Cerebellar cortex (tissue), 1 donor: ENCODE measurements around the gene ARF1.

ENCODE experiments used
- DNase-seq: peaks from one replicate; pipeline ENCODE4 v3.0.0-alpha.2; 2015; ENCODE audit warnings: low spot score

ARF1 gene

DNA sequence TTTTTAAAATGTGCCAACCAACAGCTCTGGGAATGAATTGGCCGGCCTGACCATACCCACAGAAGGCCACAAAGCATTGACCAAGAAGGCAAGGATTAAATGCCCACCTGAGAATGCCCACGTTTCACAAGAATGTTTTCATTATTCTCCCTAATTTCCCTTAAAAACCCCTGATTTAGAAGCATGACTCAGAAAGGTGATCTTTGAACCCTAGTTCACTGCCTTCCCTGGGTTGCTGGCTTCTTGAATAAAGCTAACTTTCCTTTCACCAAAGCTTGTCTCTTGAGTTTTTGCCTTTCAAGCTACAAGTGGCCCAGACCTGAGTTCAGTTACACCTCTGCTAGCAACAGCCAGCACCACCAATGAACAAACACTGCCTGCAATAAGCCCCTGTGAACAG, 41.0 kb downstream of the ARF1 start:
- DNase-seq, result no peak

DNA sequence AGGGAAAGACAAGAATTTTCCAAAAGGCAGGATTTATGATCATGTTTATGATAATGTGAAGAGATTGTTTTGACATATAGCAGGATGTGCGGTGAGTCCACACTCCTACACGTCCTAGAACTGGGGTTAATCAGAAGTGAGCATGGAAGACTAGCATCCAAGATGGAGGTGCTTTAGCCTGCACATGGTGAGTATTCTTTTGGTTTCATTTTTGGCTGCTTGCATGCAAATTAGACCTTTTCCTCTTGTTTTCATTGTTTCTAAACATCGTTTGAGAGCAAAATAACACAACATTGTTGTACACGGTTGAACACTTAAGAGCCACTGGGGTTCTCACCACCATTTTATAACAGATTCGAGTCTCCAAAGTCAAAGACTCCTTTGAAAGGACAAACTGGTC, 42.7 kb downstream of the ARF1 start:
- DNase-seq, result no peak

DNA sequence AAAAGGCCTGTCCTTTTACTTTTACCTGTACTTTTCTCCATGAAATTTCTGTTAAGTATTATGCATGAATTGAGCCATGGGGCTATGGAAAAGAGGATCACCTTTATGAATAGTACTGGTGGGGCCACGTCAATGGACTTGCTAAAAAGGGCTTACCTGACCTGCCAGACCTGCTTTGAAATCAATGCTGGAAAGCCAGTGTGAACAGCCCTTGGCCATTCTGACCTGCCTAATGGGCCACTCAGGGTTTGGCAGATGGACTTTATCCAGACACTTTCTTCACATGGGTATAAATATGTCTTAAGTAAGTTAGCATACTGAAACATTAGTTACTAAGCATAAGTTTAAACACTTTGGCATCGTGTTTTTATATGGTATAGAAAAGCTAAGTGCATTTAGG, 49.3 kb downstream of the ARF1 start:
- no peak for DNase-seq

DNA sequence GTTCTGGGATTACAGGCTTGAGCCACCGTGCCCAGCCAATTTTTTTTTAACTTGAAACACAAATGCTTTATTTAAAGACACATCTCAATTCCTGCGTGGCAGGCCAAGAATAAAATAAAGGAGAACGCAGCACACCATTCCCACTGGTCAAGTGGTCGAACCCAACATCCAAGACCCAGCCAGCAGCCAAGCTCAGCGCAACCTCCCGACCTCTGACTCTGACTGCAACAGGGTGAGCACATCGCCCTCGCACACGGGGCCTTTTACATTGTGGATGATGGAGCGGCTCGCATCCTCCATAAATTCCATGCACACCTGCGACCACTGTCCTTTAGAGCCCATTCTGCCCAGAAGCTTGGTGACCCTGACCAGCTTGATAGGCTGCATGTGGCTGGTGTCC, 52.1 kb downstream of the ARF1 start:
- no peak for DNase-seq

DNA sequence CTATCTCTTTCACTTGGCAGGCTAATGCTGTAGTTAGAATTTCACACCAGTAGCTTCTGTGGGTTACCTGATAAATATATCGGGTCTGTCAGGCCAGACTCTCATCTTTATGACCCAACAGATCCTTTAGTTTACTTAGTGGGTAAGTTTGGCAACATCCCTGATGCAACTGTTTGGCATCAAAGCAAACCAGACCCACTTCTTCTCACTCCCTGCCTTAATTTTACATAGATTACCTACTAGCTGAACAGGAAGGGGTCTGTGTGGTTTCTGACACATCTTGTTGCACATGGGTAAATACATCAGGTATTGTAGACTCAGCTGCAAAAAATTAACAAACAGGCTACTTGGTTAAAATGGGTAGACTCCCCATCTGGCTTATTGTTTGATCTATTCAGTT, 54.4 kb downstream of the ARF1 start:
- DNase-seq, result no peak

DNA sequence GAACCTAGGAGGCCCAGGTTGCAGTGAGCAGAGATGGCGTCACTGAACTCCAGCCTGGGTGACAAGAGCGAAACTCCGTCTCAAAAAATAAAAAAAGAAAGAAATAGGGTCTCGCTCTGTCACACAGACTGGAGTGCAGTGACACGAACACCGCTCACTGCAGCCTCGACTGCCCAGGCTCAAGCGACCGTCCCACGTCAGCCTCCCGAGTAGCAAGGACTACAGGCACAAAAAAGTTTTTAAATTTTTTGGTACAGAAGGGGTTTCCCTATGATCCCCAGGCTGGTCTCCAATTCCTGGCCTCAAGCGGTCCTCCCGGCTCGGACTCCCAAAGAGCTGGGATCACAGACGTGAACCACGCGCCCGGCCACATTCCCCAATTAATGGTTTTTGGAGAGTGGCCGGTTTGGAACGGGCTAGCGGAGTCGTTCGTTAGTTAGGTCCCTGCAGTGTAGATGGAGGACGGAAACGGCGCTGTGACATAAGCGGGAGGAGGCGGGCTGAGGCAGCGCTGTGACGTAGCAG, 57.0 kb downstream of the ARF1 start:
- no peak for DNase-seq

DNA sequence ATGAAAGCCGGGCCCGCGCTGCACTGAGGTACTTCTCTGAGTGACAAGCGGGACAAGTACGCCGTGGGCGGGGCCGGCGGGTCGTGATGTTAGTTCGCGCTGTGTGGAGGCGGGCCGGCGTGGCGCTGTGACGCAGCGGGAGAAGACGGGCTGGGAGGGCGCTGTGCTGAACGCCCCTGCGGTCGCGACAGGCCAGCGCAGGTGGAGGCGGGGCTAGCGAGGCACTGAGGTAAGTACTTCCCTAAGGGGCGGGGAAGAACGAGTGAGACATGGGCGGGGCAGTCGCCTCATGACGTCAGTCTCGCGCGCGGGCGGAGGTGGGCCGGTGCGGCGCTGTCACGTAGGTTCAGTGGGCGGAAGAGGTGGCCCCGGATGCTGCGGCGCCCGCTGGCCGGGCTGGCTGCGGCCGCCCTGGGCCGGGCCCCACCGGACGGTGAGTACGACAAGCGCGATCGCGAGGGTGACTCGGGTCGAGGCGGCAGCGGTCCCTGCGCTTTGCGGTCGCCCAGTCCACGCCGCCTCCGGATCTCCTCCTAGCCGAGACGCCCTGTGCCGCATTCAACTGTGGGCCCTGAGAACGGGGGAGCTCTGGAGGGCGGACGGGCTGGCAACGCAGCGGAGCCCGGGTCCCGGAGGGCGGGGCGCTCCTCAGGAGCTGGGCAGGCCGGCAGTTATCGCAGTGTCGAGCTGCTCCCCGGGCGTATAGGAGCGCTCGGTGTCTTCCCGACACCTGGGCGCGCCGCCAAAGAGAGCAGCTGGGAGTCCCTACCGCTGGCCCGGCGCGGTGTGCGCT, 57.6 kb downstream of the ARF1 start, which contains the start of gene GUK1:
Gene GUK1 (plus strand): TSS at position 349 of the 793 bp plus-strand sequence. CDS start 24 bp downstream, at position 373.
- DNase-seq, result peak; percentile 99

DNA sequence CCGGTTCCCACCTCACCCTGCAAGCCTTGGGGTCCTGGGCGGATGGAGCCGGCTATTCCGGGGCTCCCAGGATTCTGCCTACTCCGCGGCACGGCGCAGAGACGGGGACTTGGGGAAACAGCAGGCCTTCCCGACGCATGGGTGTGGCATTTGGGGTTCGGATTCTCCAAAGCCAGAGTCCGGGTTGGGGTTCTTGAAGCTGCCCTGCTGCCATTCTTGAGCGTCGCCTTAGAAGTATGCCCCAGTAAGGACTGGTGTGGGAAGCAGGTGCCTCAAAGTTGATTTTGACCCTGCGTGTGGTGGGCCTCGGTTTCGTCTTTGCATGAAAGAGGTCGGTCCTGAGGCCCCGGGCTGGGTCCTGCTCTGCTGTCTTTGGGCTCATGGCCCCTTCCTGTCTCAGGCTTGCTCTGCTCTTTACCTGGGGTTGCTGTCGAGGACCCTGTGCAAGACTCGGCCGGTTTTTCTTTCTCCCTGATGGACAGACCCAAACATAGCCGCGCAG, 58.3 kb downstream of the ARF1 start:
- no peak for DNase-seq

DNA sequence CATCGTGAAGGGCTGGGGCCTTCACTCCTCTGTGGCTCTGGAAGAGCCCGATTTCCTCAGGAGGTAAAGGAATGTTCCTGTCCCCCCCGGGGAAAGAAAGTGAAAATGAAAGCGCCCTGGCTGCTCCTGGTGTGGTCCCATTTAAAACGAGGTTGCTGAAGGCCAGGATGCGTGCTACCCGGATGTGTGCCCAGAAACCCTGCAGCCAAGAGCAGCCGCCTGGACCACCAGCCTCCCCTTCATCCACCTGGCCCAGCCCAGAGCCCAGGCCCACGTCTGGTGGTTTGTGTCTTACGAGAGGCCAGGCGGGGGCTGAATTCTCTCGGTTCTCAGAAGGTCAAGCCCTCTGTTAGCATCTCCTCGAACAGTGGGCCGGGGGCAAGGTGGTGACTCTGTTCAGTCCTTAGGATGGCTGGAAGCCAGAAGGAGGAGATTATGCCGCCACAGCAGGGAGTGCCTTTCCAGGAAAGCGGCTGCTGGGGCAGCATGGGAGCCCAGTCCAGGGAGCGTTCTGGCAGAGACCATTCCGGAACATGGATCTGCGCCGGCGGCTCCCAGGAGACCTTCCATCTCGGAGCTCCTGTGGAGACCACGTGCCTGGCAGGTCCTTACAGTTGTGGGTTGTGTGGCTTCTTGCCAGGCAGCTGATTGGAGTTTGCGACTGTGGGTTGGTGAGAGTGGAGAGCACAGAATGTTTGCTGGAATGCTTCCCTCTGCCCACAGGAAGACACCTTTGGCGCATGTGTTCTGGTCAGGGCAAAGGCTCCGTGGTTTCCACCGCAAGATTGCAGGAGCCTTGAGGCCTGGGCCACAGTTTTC, 58.9 kb downstream of the ARF1 start:
- no peak for DNase-seq

DNA sequence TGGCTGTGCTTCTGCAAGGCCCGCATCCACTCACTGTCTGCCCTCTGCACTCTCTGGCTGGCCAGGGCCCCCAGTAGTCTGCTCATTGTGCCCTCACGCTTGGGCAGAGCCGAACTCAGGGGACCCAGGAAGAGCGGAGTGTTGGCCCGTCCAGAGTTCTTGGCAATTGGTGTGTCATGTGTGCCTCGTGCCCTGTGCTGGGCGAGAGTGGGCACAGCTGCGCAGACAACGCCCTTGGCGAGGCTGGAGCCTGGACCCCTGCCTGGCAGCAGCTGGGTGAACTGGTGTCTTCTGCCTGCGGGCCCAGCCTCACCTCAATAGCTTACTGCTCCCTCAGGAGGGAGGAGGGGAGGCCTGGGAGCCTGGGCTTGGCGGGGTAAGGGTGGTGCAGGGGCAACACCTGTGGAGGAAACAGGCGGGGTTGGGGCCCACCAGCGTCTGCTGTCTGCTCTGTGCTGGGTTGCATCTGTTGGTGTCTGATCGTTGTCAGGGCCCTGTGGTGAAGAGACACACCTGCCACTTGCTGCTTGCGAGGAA, 59.7 kb downstream of the ARF1 start:
- no peak for DNase-seq

DNA sequence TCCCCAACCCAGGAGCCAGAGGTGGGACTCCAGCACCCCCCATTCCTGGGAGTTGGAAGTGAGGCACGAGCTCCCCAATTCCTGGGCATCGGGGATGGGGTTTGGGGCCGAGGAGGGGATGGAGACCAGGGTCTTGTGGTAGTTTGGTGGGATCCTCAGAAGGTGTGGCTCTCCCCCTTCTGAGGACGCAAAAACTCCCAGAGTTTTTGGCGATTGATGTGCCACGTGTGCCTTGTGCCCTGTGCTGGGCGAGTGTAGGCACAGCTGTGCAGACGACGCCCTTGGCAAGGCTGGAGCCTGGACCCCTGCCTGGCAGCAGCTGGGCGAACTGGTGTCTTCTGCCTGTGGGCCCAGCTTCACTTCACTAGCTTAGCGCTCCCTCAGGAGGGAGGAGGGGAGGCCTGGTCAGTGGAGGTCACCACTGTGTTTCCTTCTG, 60.2 kb downstream of the ARF1 start:
- DNase-seq, result no peak

DNA sequence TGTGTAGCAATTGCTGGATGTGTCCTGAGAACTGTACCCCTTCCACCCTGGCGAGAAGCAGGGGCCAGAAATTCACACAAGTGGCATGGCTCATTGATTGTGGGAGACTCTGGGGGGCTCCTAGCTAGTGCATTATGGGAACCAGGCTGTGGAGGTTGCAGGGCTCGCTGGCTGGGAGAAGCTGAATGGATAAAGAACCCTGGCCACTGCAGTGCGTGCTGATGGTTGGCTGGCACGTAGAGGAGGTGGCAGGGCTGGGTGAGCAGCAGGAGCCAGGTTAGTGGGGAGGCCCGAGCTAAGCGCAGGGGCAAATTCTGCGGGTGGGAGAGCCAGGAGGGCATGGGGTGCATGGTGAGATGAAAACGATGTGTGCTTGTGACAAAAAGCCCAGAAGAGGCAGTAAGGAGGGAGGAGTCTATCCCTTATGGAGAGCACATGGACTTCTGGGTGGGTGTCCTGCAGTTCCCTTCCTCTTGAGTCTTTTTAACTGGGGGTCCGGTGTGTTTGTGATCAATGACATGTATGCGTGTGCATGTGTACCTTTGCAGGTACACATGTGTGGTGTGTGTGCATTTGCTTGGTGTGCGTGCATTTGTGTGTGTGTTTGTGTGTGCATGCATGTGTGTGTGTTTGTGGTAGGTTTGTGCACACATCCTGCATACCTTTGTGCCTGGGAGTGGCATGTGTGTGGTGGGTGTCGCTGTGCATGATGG, 61.1 kb downstream of the ARF1 start:
- no peak for DNase-seq

DNA sequence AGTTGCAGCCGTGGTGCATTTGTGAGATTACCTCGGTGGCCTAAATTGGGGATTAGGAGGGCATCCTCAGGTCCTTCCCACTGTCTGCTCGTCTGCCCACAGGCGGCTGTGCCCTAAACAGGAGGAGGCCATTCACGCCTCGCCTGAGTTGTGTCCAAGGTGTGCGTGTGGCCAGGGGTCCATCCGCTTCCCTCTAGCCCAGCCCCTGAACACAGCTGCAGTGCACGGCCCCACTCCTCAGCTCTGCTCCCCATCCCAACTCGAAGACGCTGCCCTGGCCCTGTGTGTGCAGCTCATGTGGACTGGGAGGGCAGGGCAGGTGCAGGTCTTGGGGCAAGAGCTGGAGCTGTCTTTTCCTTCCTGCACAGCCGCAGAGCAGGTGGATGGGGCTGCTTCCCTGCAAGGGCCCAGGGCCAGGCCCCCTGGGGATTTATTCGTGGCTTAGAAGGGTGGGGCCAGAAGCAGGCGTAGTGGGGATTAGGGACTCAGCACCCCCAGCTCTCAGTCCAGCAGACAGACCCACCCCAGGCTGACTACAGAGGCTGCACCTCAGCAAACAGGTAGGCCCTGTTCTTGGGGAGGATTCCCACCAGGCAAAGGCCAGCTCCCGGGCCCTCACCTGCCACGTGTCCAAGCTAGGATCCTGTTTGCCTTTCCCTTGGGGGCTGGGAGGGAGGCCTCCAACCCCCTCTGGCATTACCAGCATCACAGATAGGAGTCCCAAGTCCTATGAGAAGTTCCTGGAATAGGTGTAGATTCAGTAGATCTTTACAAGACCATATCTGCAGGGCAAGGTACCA, 61.9 kb downstream of the ARF1 start:
- no peak for DNase-seq

DNA sequence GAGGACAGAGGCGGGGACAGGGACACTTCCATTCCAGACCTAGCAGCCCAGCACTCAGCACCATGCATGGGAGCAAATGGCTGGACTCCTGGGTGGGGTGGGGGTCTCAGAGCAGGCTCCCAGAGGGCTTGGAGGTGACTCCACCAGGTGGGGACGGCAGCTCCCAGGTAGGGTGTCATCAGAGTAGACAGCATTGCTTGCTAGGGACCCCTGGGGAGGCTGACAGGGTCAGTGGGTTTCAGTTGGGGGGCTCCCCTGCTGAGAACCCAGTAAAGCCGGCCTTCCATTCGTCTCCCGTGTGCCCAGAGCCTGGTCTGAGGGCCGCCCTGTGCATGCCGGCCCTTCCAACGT, 62.5 kb downstream of the ARF1 start:
- no peak for DNase-seq

DNA sequence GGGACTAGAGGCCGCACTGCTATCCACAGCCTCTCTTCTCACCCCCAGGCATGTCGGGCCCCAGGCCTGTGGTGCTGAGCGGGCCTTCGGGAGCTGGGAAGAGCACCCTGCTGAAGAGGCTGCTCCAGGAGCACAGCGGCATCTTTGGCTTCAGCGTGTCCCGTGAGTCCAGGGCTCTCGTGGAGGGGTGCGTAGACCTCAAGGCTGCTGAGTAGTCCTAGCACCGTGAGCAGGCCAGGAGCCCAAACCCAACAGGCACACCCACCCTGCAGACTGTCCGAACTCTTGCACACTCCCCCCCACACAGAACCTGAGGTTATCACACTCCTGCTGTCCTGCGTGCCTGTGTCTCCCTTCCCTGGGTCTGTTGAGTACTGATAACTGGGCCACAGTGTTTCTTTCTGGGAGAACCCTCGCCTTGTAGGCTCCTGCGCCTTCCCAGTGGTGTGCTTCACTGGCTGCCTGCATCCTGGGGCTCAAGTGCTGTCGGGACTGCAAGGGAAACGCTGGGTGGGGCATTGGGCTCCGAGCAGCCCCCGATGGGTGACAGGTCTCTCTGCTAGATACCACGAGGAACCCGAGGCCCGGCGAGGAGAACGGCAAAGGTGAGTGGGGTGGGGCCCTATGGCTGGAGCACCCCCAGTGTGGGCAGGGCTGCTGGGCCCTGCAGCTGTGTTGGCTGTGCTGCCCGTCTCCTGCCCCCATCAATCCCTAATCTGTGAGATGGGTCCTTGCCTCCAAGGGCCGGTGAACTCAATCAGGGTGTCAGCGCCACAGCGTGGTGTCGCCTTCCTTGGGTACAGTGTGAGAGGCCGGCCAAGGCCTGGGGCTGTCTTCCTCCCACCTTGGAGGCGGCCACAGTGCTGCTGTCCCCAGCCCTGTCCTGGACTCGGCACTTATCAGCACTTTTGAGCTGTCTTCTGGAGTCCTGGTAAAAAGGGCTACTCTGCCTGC, 63.2 kb downstream of the ARF1 start:
- DNase-seq, result no peak

DNA sequence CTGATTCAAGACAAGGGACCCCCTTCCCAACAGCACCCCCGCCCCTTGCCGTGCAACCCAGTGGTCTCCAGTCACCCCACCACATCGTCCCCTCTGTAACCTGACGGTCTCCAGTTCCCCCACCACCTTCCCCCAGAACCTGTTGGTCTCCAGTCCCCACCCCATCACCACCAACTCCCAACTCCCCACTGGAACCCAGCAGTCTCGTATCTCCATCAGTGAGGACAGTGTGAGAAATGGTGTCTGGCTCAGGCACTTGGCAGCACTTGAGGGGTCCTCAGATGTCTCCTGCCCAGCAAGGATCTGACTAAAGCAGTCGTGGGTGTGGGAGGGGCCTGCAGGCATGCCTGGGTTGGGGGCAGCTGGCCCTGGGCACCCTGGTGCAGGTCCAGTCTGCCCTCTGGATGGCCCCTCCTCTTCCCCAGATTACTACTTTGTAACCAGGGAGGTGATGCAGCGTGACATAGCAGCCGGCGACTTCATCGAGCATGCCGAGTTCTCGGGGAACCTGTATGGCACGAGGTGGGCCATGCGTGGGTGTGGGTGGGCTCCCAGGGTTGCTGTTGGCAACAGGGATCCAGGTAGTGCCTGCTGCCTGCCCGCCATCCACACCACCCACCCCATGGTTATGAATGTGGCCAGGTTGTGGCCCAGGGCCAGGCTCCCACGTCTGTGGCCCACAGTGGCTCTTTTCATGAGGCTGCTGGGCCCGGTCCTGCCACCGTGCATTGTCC, 64.1 kb downstream of the ARF1 start:
- no peak for DNase-seq

DNA sequence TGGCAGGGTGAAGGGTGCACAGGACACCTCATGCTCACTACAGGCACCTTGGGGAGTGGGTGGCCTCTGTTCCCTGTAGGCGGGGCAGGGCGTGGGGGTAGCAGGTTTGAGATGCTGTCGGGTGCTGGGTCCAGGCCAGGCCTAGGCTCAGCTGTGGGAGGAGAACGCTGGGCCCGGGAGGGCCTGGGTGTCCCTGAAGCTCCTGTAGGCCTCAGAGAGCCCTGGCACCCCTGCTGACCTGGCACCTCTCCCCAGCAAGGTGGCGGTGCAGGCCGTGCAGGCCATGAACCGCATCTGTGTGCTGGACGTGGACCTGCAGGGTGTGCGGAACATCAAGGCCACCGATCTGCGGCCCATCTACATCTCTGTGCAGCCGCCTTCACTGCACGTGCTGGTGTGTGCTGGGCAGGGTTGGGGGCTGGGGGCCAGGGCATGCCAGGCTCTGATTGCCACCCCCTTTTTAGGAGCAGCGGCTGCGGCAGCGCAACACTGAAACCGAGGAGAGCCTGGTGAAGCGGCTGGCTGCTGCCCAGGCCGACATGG, 64.7 kb downstream of the ARF1 start:
- DNase-seq, result no peak

DNA sequence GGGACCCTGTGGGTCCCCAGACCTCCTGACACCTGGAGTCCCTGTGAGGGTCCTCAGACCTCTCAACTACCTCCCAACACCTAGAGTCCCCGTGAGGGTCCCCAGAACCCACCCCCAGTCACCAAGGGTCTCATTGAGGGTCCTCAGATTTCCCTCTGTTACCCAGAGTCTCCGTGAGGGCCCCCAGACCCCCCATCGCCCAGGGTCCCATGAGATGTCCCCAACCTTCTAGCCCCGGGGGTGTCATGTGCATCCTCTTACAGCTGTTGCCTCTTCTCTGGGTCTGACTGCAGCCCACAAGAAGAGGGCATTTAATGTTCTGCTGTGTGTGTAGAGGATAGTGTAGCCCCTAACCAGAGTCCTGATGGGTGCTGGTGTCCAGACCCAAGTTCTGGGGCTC, 65.3 kb downstream of the ARF1 start:
- DNase-seq, result no peak
